HCT116 (cell line): ENCODE measurements around the gene SCN1B.

ENCODE experiments used
- POLR2AphosphoS5 ChIP-seq: IDR thresholded peaks from 2 replicates; pipeline ENCODE4 v1.6.1; 2011; ENCODE audit warnings: mild to moderate bottlenecking, low read depth, low read length, moderate library complexity
- SP1 ChIP-seq: IDR thresholded peaks from 2 replicates; pipeline ENCODE4 v1.6.1; 2012; ENCODE audit warnings: low read depth
- TCF7L2 ChIP-seq: IDR thresholded peaks from 2 replicates; pipeline ENCODE4 v1.7.0; 2011; ENCODE audit warnings: borderline replicate concordance, inconsistent platforms; ENCODE audit not compliant: insufficient read depth, insufficient read length; ENCODE audit errors: extremely low read depth
- TF ChIP-seq, protein P1 (sequence below): IDR thresholded peaks from 2 replicates; pipeline ENCODE4 v1.6.1; 2012; ENCODE audit warnings: low read depth
- TF ChIP-seq, protein P2 (sequence below): IDR thresholded peaks from 2 replicates; pipeline ENCODE4 v1.6.1; 2012

DNA sequence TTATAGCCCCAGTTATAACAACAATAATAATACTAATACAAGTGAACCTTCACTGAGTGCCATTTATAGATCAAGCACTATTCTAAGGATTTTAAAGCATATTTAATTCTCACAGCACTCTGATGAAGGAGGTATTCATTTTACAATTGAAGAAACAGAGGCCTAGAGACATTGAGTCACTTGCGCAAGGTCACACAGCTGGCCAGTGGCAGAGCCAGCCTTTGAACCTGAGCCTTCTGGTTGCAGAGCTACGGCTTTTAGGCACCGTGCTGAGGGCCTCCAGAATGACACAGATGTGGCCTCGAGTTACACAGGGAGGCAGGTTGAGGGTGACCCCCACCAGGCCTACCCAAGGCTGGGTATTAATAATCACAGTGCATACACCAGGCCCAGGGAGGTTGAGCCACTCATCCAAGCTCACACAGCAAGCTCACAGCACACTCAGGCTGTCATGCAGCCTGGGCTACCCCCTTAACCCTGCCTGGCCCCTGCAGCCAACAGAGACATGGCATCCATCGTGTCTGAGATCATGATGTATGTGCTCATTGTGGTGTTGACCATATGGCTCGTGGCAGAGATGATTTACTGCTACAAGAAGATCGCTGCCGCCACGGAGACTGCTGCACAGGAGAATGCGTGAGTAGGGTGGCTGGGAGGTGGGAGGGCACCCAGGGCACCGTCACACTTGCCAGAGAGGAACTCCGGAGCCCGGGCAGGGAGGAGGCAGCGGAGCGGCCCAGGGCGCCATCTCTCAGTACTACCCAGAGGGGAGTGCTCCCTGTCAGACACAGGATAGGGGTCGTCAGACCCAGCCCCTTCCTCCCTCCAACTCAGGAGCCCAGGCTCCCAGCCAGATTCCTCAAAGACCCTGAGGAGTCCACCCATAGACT lies 8.6 kb downstream of the SCN1B start:
- TF ChIP-seq SP1 = no peak
- TF ChIP-seq TCF7L2 = no peak
- TF ChIP-seq, protein P1, sequence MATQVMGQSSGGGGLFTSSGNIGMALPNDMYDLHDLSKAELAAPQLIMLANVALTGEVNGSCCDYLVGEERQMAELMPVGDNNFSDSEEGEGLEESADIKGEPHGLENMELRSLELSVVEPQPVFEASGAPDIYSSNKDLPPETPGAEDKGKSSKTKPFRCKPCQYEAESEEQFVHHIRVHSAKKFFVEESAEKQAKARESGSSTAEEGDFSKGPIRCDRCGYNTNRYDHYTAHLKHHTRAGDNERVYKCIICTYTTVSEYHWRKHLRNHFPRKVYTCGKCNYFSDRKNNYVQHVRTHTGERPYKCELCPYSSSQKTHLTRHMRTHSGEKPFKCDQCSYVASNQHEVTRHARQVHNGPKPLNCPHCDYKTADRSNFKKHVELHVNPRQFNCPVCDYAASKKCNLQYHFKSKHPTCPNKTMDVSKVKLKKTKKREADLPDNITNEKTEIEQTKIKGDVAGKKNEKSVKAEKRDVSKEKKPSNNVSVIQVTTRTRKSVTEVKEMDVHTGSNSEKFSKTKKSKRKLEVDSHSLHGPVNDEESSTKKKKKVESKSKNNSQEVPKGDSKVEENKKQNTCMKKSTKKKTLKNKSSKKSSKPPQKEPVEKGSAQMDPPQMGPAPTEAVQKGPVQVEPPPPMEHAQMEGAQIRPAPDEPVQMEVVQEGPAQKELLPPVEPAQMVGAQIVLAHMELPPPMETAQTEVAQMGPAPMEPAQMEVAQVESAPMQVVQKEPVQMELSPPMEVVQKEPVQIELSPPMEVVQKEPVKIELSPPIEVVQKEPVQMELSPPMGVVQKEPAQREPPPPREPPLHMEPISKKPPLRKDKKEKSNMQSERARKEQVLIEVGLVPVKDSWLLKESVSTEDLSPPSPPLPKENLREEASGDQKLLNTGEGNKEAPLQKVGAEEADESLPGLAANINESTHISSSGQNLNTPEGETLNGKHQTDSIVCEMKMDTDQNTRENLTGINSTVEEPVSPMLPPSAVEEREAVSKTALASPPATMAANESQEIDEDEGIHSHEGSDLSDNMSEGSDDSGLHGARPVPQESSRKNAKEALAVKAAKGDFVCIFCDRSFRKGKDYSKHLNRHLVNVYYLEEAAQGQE = no peak
- TF ChIP-seq POLR2AphosphoS5 = no peak
- TF ChIP-seq, protein P2, sequence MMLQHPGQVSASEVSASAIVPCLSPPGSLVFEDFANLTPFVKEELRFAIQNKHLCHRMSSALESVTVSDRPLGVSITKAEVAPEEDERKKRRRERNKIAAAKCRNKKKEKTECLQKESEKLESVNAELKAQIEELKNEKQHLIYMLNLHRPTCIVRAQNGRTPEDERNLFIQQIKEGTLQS = no peak
